HepG2 (cell line): Measurements from ENCODE around the gene SEMA3B. TPM values are rescaled to one million over a fixed set of nuclear protein-coding genes. Genes with fewer than 3 reads are reported as not detected.

ENCODE experiments used
- ATAC-seq: fragments of 200-7000 bp; cut with Tn5 transposase; 3 replicates; pipeline ENCODE4 v1.9.1; 2020; ENCODE audit warnings: mild to moderate bottlenecking, moderate library complexity
- BruUV-seq: library from RNA; stranded (reverse); fragments of 400-500 nt; replicated peaks from 2 replicates; lab custom pipeline; 2021; lab: Mats Ljungman, UMichigan
- CTCF ChIA-PET: fragments of 300-600 bp; formaldehyde crosslinking; extraction: SDS; loops from one replicate; lab custom pipeline; 2021; ENCODE audit warnings: low total read pairs, inconsistent platforms, low intra/inter-chr PET ratio; lab: Yijun Ruan, JAX
- POLR2A ChIA-PET: fragments of 350-600 bp; sonication (Branson Sonifier 250); formaldehyde crosslinking; loops from one replicate; lab custom pipeline; 2020; ENCODE audit warnings: antibody characterized with exemption, inconsistent platforms; lab: Yijun Ruan, JAX
- DNase-seq: peaks from one replicate; pipeline ENCODE4 v3.0.0-alpha.2; 2015; ENCODE audit warnings: low spot score
- FAIRE-seq: peaks from 3 replicates; lab custom pipeline; 2011; peaks lifted over from hg19 to GRCh38; lab: Jason Lieb, UNC
- H2AFZ ChIP-seq: one replicate; pipeline ENCODE4 v1.6.1; 2011; ENCODE audit warnings: low read length, inconsistent platforms
- H3K27ac ChIP-seq: fragments of 300-600 bp; 3 replicates; pipeline ENCODE4 v1.8.0; 2011; ENCODE audit warnings: mixed run types, mild to moderate bottlenecking, mixed read lengths, low read length, inconsistent platforms; ENCODE audit not compliant: insufficient read depth; ENCODE audit errors: extremely low read length
- H3K27me3 ChIP-seq, 2 experiments: fragments of 200-600 bp in 1 of 2; 2 replicates in 1 of 2; 3 replicates in 1 of 2; pipeline versions ENCODE4 v1.6.0 to v1.8.0; 2011; ENCODE audit warnings: low read length in 2 of 2, mild to moderate bottlenecking in 2 of 2, moderate library complexity in 2 of 2, inconsistent platforms in 1 of 2; ENCODE audit not compliant: insufficient read depth in 2 of 2, control insufficient read depth in 1 of 2
- H3K36me3 ChIP-seq, 2 experiments: fragments of 200-600 bp in 1 of 2; replicated peaks in 1 of 2; 2 replicates in 1 of 2; 3 replicates in 1 of 2; pipeline versions ENCODE4 v1.5.1 to v1.8.0; 2011; ENCODE audit warnings: low read length in 2 of 2, inconsistent platforms in 1 of 2; ENCODE audit not compliant: insufficient read depth in 2 of 2, control insufficient read depth in 1 of 2
- H3K4me1 ChIP-seq: 2 replicates; pipeline ENCODE4 v1.5.1; 2012; ENCODE audit warnings: low read length, inconsistent platforms; ENCODE audit not compliant: insufficient read depth
- H3K4me2 ChIP-seq: 2 replicates; pipeline ENCODE4 v1.6.0; 2011; ENCODE audit warnings: low read depth, low read length, inconsistent platforms
- H3K4me3 ChIP-seq, 3 experiments: fragments of 200-600 bp in 1 of 3; sonication (generic), shearing (Covaris generic) in 1 of 3; replicated peaks in 1 of 3; 2 replicates each; pipeline ENCODE4 v1.5.1; 2011 to 2016; ENCODE audit warnings: low read length in 3 of 3, inconsistent platforms in 2 of 3, low read depth in 2 of 3, mild to moderate bottlenecking in 2 of 3, control low read depth in 1 of 3, mixed read lengths in 1 of 3; ENCODE audit not compliant: insufficient read depth in 1 of 3
- H3K79me2 ChIP-seq: one replicate; pipeline ENCODE4 v1.6.1; 2011; ENCODE audit warnings: low read length, inconsistent platforms; ENCODE audit not compliant: insufficient read depth
- H3K9ac ChIP-seq: 2 replicates; pipeline ENCODE4 v1.6.0; 2011; ENCODE audit warnings: mild to moderate bottlenecking, low read depth, low read length, inconsistent platforms; ENCODE audit not compliant: insufficient read depth
- H3K9me3 ChIP-seq: 2 replicates; pipeline ENCODE4 v1.5.1; 2012; ENCODE audit warnings: mild to moderate bottlenecking, low read length
- H4K20me1 ChIP-seq: 2 replicates; pipeline ENCODE4 v1.6.0; 2011; ENCODE audit warnings: inconsistent platforms, mild to moderate bottlenecking, low read length, moderate library complexity; ENCODE audit not compliant: insufficient read depth
- AGO2 ChIP-seq: fragments of 200-400 bp; formaldehyde crosslinking; optimal IDR thresholded peaks from 2 replicates; pipeline ENCODE3; 2017; ENCODE audit warnings: mild to moderate bottlenecking, low read depth, low read length, moderate library complexity
- BRCA1 ChIP-seq: sonication (generic); formaldehyde crosslinking; IDR thresholded peaks from 2 replicates; pipeline ENCODE4 v1.4.0; 2020; ENCODE audit warnings: missing genetic modification reagents
- EEA1 ChIP-seq: sonication (generic); formaldehyde crosslinking; IDR thresholded peaks from 2 replicates; pipeline ENCODE4 v1.5.1; 2020; ENCODE audit warnings: mild to moderate bottlenecking, missing genetic modification reagents, borderline replicate concordance
- KLF11 ChIP-seq: IDR thresholded peaks from 2 replicates; pipeline ENCODE4 v1.6.1; 2016; ENCODE audit warnings: missing compliant biosample characterization
- POLR2AphosphoS2 ChIP-seq: IDR thresholded peaks from 2 replicates; pipeline ENCODE4 v1.6.1; 2011; ENCODE audit warnings: low read depth, low read length, improper control_type of control experiment
- SYNCRIP ChIP-seq: fragments of 200-400 bp; formaldehyde crosslinking; IDR thresholded peaks from 2 replicates; pipeline ENCODE4 v1.6.1; 2018; ENCODE audit warnings: mild to moderate bottlenecking, low read depth, low read length; ENCODE audit not compliant: insufficient read depth
- YY1 ChIP-seq: IDR thresholded peaks from 2 replicates; pipeline ENCODE4 v1.6.1; 2011; ENCODE audit warnings: low read length, low read depth, moderate library complexity, mild to moderate bottlenecking; ENCODE audit not compliant: insufficient read depth, insufficient replicate concordance
- ZKSCAN5 ChIP-seq: sonication (generic); formaldehyde crosslinking; IDR thresholded peaks from 2 replicates; pipeline ENCODE4 v1.5.1; 2020; ENCODE audit warnings: mild to moderate bottlenecking, missing genetic modification reagents
- ZNF335 ChIP-seq: sonication (generic); formaldehyde crosslinking; IDR thresholded peaks from 2 replicates; pipeline ENCODE4 v1.4.0; 2020; ENCODE audit warnings: missing genetic modification reagents
- ZNF605 ChIP-seq: sonication (generic); formaldehyde crosslinking; IDR thresholded peaks from 2 replicates; pipeline ENCODE4 v1.8.0; 2022; ENCODE audit warnings: mild to moderate bottlenecking, missing genetic modification reagents
- ZNF629 ChIP-seq: sonication (generic); formaldehyde crosslinking; conservative IDR thresholded peaks from 2 replicates; pipeline ENCODE4 v1.5.0; 2020; ENCODE audit warnings: missing genetic modification reagents
- ZNF841 ChIP-seq: sonication (generic); formaldehyde crosslinking; IDR thresholded peaks from 2 replicates; pipeline ENCODE4 v1.8.1; 2023; ENCODE audit warnings: missing genetic modification reagents, borderline replicate concordance
- ZSCAN9 ChIP-seq: IDR thresholded peaks from 2 replicates; pipeline ENCODE4 v1.6.1; 2016; ENCODE audit warnings: borderline replicate concordance
- WGBS: methylation state at CpG from one replicate; pipeline ENCODE4 v1.1.6; 2017; ENCODE audit warnings: low lambda C conversion rate; 5-methylcytosine and 5-hydroxymethylcytosine counted together
- in situ Hi-C: cut with HindIII; loops from 2 replicates; pipeline ENCODE4 v1.10.0; 2017; ENCODE audit warnings: low pct_unique_long_range_greater_than_20kb; ENCODE audit not compliant: extremely low pct_ligation_motif_present
- intact Hi-C: fragments of 100-400 bp; cut with micrococcal nuclease; formaldehyde crosslinking; loops from one replicate; pipeline ENCODE4 v1.10.0; 2022; ENCODE audit not compliant: unreplicated experiment
- polyA plus RNA-seq, 8 experiments: library from polyadenylated mRNA; depleted of rRNA in 3 of 8; stranded (reverse) in 7 of 8; unstranded in 1 of 8; fragments of >200 nt; fragmentation: Illumina TruSeq in 4 of 8; extraction: Trizol in 4 of 8; gene quantifications; 2 replicates each; pipeline versions ENCODE4 v1.2.1 to v1.2.3, GENCODE V29; 2011 to 2016; ENCODE audit warnings: low read depth in 4 of 8, missing spikeins in 1 of 8, mixed read lengths in 1 of 8; ENCODE audit not compliant: insufficient read depth in 1 of 8
- total RNA-seq, 5 experiments: library from RNA; depleted of rRNA; stranded (reverse); fragments of >200 nt; fragmentation: Illumina TruSeq; extraction: Trizol; gene quantifications; 2 replicates each; pipeline ENCODE4 v1.2.3, GENCODE V29; 2016; ENCODE audit warnings: low read depth in 1 of 5

The SEMA3B gene
- total and polyA plus RNA-seq, 2 of the 13 experiments (the other 11 are each of a cell fraction or from before 2014, with no cell fraction given): 93.2 to 158 TPM

DNA sequence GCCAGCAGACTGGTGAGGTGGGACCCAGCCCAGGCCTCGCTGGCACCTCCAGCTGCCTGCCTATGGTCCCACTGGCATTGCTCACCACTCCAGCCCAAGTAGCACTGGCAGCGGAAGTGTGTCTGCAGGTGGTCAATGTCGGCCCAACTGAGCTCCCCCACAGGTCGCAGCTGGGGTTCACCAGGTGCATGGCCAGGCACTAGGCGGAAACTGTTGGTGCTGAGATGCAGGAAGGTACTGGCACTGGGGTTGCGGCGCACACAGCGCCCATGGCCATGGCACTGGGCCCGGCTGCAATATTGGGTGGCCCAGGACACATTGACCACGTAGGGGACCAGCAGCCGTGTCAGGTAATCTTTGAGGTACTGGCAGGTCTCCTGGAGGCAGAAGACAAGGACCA, 49.2 kb downstream of the SEMA3B start (continued):
- TF ChIP-seq AGO2: peak; percentile 75

DNA sequence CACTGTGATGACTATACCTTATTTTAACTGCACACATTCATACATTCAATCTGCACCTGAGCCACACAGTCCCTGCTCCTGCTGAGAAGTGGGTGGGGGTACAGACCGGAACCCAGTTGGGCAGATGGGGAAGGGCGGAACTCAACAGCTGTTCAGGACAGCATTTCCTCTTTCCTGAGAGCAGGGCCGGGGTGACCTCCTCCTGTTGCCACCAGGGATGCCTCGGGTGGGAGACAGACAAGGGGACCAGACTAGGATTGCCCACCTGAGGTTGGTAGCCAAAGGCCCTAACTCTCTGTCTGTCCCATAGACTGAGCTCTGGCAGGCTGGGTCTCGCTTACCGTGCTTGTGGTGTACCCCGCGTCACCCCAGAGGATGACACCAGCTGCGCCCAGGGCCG, 49.7 kb downstream of the SEMA3B start:
- Histone ChIP-seq H3K27ac (peak overlapping the region; percentile 2), H3K9me3 (no peaks in the 10 kb centered on the region), H3K27me3 (no peaks in the 10 kb centered on the region; a peak in 1 of 5 replicates), H2AFZ (no peak overlapping the region), H3K4me2 (peak overlapping the region; percentile 94), H3K4me3 (peak overlapping the region in 1 of 3 experiments; percentile 19; a peak in 1 of 6 replicates), H4K20me1 (no peaks in the 10 kb centered on the region), H3K9ac (peak overlapping the region; percentile 10; the same call in 1 of the 2 replicates), H3K4me1 (peaks cover 63% of the 10 kb centered on the region), H3K79me2 (peaks cover 25% of the 10 kb centered on the region), H3K36me3 (peaks cover 16 to 32% of the 10 kb centered on the region in 2 experiments)
- TF ChIP-seq ZKSCAN5 (CRISPR knock-in tag) (no peak), YY1 (no peak), POLR2AphosphoS2 (no peak), ZNF629 (CRISPR knock-in tag) (no peak), KLF11 (no peak), ZNF605 (CRISPR knock-in tag) (no peak), EEA1 (CRISPR knock-in tag) (no peak), ZSCAN9 (no peak), SYNCRIP (no peak), ZNF841 (CRISPR knock-in tag) (no peak), ZNF335 (no peak), BRCA1 (no peak)
- FAIRE-seq (no peak), DNase-seq (no peak), ATAC-seq (no peak)
- intact Hi-C loops: no loop called here
- in situ Hi-C loops: no loop called here
- BruUV-seq: no TSS peak
- 99% methylated on average over 10 of the region's 10 CpGs for WGBS
- ChIA-PET CTCF (no interaction called here), POLR2A (interaction anchor here (1.1 to 13.0 kb wide), 4 partner anchors 18 to 32 kb away, joined by 3 to 222 read pairs (median 6); partner anchors contain the start of genes CYB561D2, HYAL1, HYAL3 and IFRD2)
